Hepatocyte (in vitro differentiated cells): ENCODE data around the gene ZBTB26.

Experiments used
- CTCF ChIP-seq: fragments of 200-600 bp; sonication (generic); IDR thresholded peaks from 2 replicates; pipeline ENCODE4 v1.5.1; 2016; ENCODE audit warnings: antibody characterized with exemption, mild to moderate bottlenecking; ENCODE audit not compliant: poor library complexity
- EZH2 ChIP-seq: fragments of 200-600 bp; sonication (generic); IDR thresholded peaks from 2 replicates; pipeline ENCODE4 v1.6.1; 2016; ENCODE audit warnings: antibody characterized with exemption, mild to moderate bottlenecking, borderline replicate concordance
- EZH2phosphoT487 ChIP-seq: fragments of 200-600 bp; sonication (generic); IDR thresholded peaks from one replicate; pipeline ENCODE4 v1.6.1; 2018; ENCODE audit warnings: antibody characterized with exemption, mild to moderate bottlenecking, low read depth, moderate library complexity; ENCODE audit not compliant: unreplicated experiment, severe bottlenecking

- TF ChIP-seq CTCF: no peak
- no peak for TF ChIP-seq EZH2
- no peak for TF ChIP-seq EZH2phosphoT487
These were observed 48.2 kb downstream of the ZBTB26 start for GRCh38 chr9:122883125-122883524.
